ENCODE measurements around the gene RYR2.

Gene RYR2

GRCh38 chr1:237390823-237391222 lies 348.8 kb downstream of the RYR2 start:
- TF ChIP-seq CTCF (IDR thresholded peaks at IDR 0.05; ENCODE audit: extremely low read depth, missing control alignments): no peak
- no peak for DNase-seq (ENCODE audit: low spot score)

- TF ChIP-seq CTCF (IDR thresholded peaks at IDR 0.05; ENCODE audit: extremely low read depth, missing control alignments): no peak
- no peak for DNase-seq (ENCODE audit: low spot score)
Measured at GRCh38 chr1:237393632-237394031, 351.6 kb downstream of the RYR2 start.

GRCh38 chr1:237394281-237394680 lies 352.3 kb downstream of the RYR2 start:
- no peak for DNase-seq (ENCODE audit: low spot score)
- TF ChIP-seq CTCF (IDR thresholded peaks at IDR 0.05; ENCODE audit: extremely low read depth, missing control alignments): no peak

GRCh38 chr1:237396426-237396825 lies 354.4 kb downstream of the RYR2 start:
- no peak for DNase-seq (ENCODE audit: low spot score)
- TF ChIP-seq CTCF (IDR thresholded peaks at IDR 0.05; ENCODE audit: extremely low read depth, missing control alignments): no peak

- no peak for TF ChIP-seq CTCF (IDR thresholded peaks at IDR 0.05; ENCODE audit: extremely low read depth, missing control alignments)
- no peak for DNase-seq (ENCODE audit: low spot score)
Measured at GRCh38 chr1:237398751-237399150, 356.8 kb downstream of the RYR2 start.

- no peak for DNase-seq (ENCODE audit: low spot score)
- no peak for TF ChIP-seq CTCF (IDR thresholded peaks at IDR 0.05; ENCODE audit: extremely low read depth, missing control alignments)
Measured at GRCh38 chr1:237405912-237406311, 363.9 kb downstream of the RYR2 start.

- no peak for DNase-seq (ENCODE audit: low spot score)
- TF ChIP-seq CTCF (IDR thresholded peaks at IDR 0.05; ENCODE audit: extremely low read depth, missing control alignments): no peak
Measured at GRCh38 chr1:237411621-237412020, 369.6 kb downstream of the RYR2 start.
